Astrocyte (in vitro differentiated cells and primary cell): ENCODE results near the gene AFMID. TPM values are rescaled to one million over a fixed set of nuclear protein-coding genes. Genes with fewer than 3 reads are reported as not detected.
A peak's percentile ranks its signal among the peaks of the same experiment; 100 is the strongest.

Source experiments
- DNase-seq: peaks from one replicate; pipeline ENCODE4 v3.0.0-alpha.2; 2010; ENCODE audit warnings: low read depth
- FAIRE-seq: peaks from 2 replicates; lab custom pipeline; 2011; peaks lifted over from hg19 to GRCh38; lab: Jason Lieb, UNC
- H2AFZ ChIP-seq: 2 replicates; pipeline ENCODE4 v1.6.0; 2012; ENCODE audit warnings: low read depth, low read length, inconsistent platforms
- H3K27ac ChIP-seq: 2 replicates; pipeline ENCODE4 v1.5.1; 2011; ENCODE audit warnings: low read depth, low read length, inconsistent platforms
- H3K27me3 ChIP-seq: 2 replicates; pipeline ENCODE4 v1.6.0; 2011; ENCODE audit warnings: low read length, inconsistent platforms; ENCODE audit not compliant: insufficient read depth
- H3K36me3 ChIP-seq: 2 replicates; pipeline ENCODE4 v1.5.1; 2011; ENCODE audit warnings: low read length, inconsistent platforms; ENCODE audit not compliant: insufficient read depth
- H3K4me1 ChIP-seq: 2 replicates; pipeline ENCODE4 v1.5.1; 2011; ENCODE audit warnings: low read length, inconsistent platforms; ENCODE audit not compliant: insufficient read depth
- H3K4me2 ChIP-seq: 2 replicates; pipeline ENCODE4 v1.6.0; 2012; ENCODE audit warnings: low read length, inconsistent platforms
- H3K4me3 ChIP-seq: 2 replicates; pipeline ENCODE4 v1.5.1; 2011; ENCODE audit warnings: low read depth, mild to moderate bottlenecking, low read length, inconsistent platforms; ENCODE audit not compliant: insufficient read depth
- H3K79me2 ChIP-seq: 2 replicates; pipeline ENCODE4 v1.6.0; 2012; ENCODE audit warnings: mild to moderate bottlenecking, low read length, inconsistent platforms; ENCODE audit not compliant: insufficient read depth
- H3K9ac ChIP-seq: 2 replicates; pipeline ENCODE4 v1.6.0; 2012; ENCODE audit warnings: mild to moderate bottlenecking, low read length, inconsistent platforms
- H3K9me3 ChIP-seq: 2 replicates; pipeline ENCODE4 v1.5.1; 2012; ENCODE audit warnings: low read depth, mild to moderate bottlenecking, low read length, inconsistent platforms; ENCODE audit not compliant: insufficient read depth
- H4K20me1 ChIP-seq: 2 replicates; pipeline ENCODE4 v1.6.0; 2012; ENCODE audit warnings: low read length, inconsistent platforms; ENCODE audit not compliant: insufficient read depth
- H3K27ac Mint-ChIP-seq: one replicate; pipeline ENCODE4 v1.8.0; 2021; ENCODE audit warnings: mild to moderate bottlenecking, mixed read lengths; ENCODE audit not compliant: unreplicated experiment
- H3K27me3 Mint-ChIP-seq: one replicate; pipeline ENCODE4 v1.8.0; 2021; ENCODE audit warnings: low read depth, mixed read lengths; ENCODE audit not compliant: unreplicated experiment
- H3K36me3 Mint-ChIP-seq: one replicate; pipeline ENCODE4 v1.8.0; 2021; ENCODE audit warnings: low read depth, mixed read lengths; ENCODE audit not compliant: unreplicated experiment
- H3K4me1 Mint-ChIP-seq: one replicate; pipeline ENCODE4 v1.8.0; 2021; ENCODE audit warnings: low read depth, mixed read lengths; ENCODE audit not compliant: unreplicated experiment
- H3K4me3 Mint-ChIP-seq: one replicate; pipeline ENCODE4 v1.8.0; 2021; ENCODE audit warnings: mild to moderate bottlenecking, moderate library complexity, mixed read lengths; ENCODE audit not compliant: unreplicated experiment
- H3K9me3 Mint-ChIP-seq: one replicate; pipeline ENCODE4 v1.8.0; 2021; ENCODE audit warnings: mild to moderate bottlenecking, mixed read lengths; ENCODE audit not compliant: unreplicated experiment
- CTCF ChIP-seq: IDR thresholded peaks from 2 replicates; pipeline ENCODE4 v1.5.1; 2011; ENCODE audit warnings: low read depth, mild to moderate bottlenecking, inconsistent platforms, low read length, moderate library complexity; ENCODE audit not compliant: insufficient read depth
- EZH2 ChIP-seq: IDR thresholded peaks from 2 replicates; pipeline ENCODE4 v1.6.1; 2012; ENCODE audit warnings: mild to moderate bottlenecking, low read length, inconsistent platforms; ENCODE audit not compliant: insufficient read depth
- total RNA-seq: library from RNA; stranded (reverse); gene quantifications from 2 replicates; pipeline ENCODE4 v1.2.1, GENCODE V29; 2021

AFMID gene
- total RNA-seq, 1 donor from 2014 or later = 53.7 TPM

- Mint-ChIP-seq H3K4me1 (no peaks in the 10 kb centered on the region), H3K27me3 (peaks cover 3% of the 10 kb centered on the region), H3K36me3 (no peaks in the 10 kb centered on the region), H3K27ac (no peak overlapping the region), H3K4me3 (no peak overlapping the region), H3K9me3 (no peaks in the 10 kb centered on the region)
- no peak overlapping the region for H2AFZ ChIP-seq
- no peaks in the 10 kb centered on the region for H3K27me3 ChIP-seq
- H3K4me3 ChIP-seq = no peak overlapping the region
- H3K9ac ChIP-seq = no peak overlapping the region
- no peaks in the 10 kb centered on the region for H3K79me2 ChIP-seq
- no peak overlapping the region for H3K4me2 ChIP-seq
- H3K4me1 ChIP-seq = no peaks in the 10 kb centered on the region
- H3K27ac ChIP-seq = no peak overlapping the region
- FAIRE-seq = no peak
- H3K9me3 ChIP-seq = no peaks in the 10 kb centered on the region
- H3K36me3 ChIP-seq = no peaks in the 10 kb centered on the region
- DNase-seq = no peak
- peaks cover 13% of the 10 kb centered on the region for H4K20me1 ChIP-seq
- TF ChIP-seq EZH2 (no peak), CTCF (no peak)
These were observed 20.7 kb upstream of the AFMID start for GRCh38 chr17:78166416-78166815.

- H3K27ac Mint-ChIP-seq = no peak within 1 kb of the TSS
These were observed 18.8 kb upstream of the AFMID start, which contains the start of gene SYNGR2 for GRCh38 chr17:78168242-78168902. TSS of gene SYNGR2 (plus strand) at chr17:78168581. CDS start at chr17:78168617, 36 bp downstream.

More at GRCh38 chr17:78168242-78168902, 18.8 kb upstream of the AFMID start, which contains the start of gene SYNGR2:
- peaks cover 2% of the 10 kb centered on the region for H3K36me3 Mint-ChIP-seq
- no peaks in the 10 kb centered on the region for H3K36me3 ChIP-seq
- H3K9ac ChIP-seq = peak within 1 kb of the TSS; percentile 72
- H4K20me1 ChIP-seq = peaks cover 13% of the 10 kb centered on the region
- peak within 1 kb of the TSS; percentile 80 for H3K4me3 Mint-ChIP-seq
- no peaks in the 10 kb centered on the region for H3K9me3 Mint-ChIP-seq
- DNase-seq (no peak), FAIRE-seq (no peak)
- no peaks in the 10 kb centered on the region for H3K79me2 ChIP-seq
- TF ChIP-seq EZH2 (no peak), CTCF (no peak)
- peaks cover 6% of the 10 kb centered on the region for H3K4me1 Mint-ChIP-seq
- peak within 1 kb of the TSS; percentile 84 for H3K4me2 ChIP-seq
- H3K27ac ChIP-seq = no peak within 1 kb of the TSS
- H3K9me3 ChIP-seq = no peaks in the 10 kb centered on the region
- no peaks in the 10 kb centered on the region for H3K27me3 ChIP-seq
- peak within 1 kb of the TSS; percentile 54 for H3K4me3 ChIP-seq
- peak within 1 kb of the TSS; percentile 90 for H2AFZ ChIP-seq
- H3K27me3 Mint-ChIP-seq = peaks cover 3% of the 10 kb centered on the region
- peaks cover 4% of the 10 kb centered on the region for H3K4me1 ChIP-seq
